SK-N-SH (cell line): ENCODE data around the gene PVRIG. TPM values are rescaled to one million over a fixed set of nuclear protein-coding genes. Genes with fewer than 3 reads are reported as not detected.
"Not testable (repeated sequence)": the region's sequence is repeated elsewhere in the genome, so short reads cannot be mapped to it uniquely, and the experiment has no call there.

ENCODE experiments used
- CTCF ChIA-PET: fragments of 300-600, 350-600 bp; formaldehyde crosslinking; extraction: SDS; loops from one replicate; lab custom pipeline; 2021; lab: Yijun Ruan, JAX
- POLR2A ChIA-PET: fragments of 350-600 bp; sonication (Branson Sonifier 250); formaldehyde crosslinking; extraction: SDS; loops from one replicate; lab custom pipeline; 2020; ENCODE audit warnings: antibody characterized with exemption, inconsistent platforms; lab: Yijun Ruan, JAX
- DNase-seq: peaks from one replicate; pipeline ENCODE4 v3.0.0; 2012
- H2AFZ ChIP-seq: fragments of 200-600 bp; sonication (generic); 2 replicates; pipeline ENCODE4 v1.8.1; 2016; ENCODE audit warnings: antibody characterized with exemption, mild to moderate bottlenecking, low read depth
- H3F3A ChIP-seq: fragments of 200-600 bp; sonication (generic); replicated peaks from 2 replicates; pipeline ENCODE3; 2016; ENCODE audit warnings: antibody characterized with exemption, mild to moderate bottlenecking; ENCODE audit not compliant: insufficient read depth
- H3K27ac ChIP-seq, 2 experiments: fragments of 200-500 bp in 1 of 2; fragments of 200-600 bp in 1 of 2; sonication (Bioruptor generic) in 1 of 2; sonication (generic), shearing (Covaris generic) in 1 of 2; 2 replicates each; pipeline versions ENCODE4 v1.5.1 to v1.6.1; 2014 to 2016; ENCODE audit warnings: low read depth in 2 of 2, inconsistent platforms in 1 of 2, low read length in 1 of 2, mild to moderate bottlenecking in 1 of 2, mixed read lengths in 1 of 2
- H3K27me3 ChIP-seq: fragments of 200-600 bp; sonication (generic), shearing (Covaris generic); 2 replicates; pipeline ENCODE4 v1.6.1; 2016; ENCODE audit warnings: mixed run types; ENCODE audit not compliant: insufficient read depth
- H3K36me3 ChIP-seq, 2 experiments: fragments of 200-500 bp in 1 of 2; fragments of 200-600 bp in 1 of 2; sonication (Bioruptor generic) in 1 of 2; sonication (generic) in 1 of 2; replicated peaks in 1 of 2; 2 replicates each; pipeline versions ENCODE3 to v1.5.1; 2014 to 2016; ENCODE audit warnings: low read length in 1 of 2, mild to moderate bottlenecking in 1 of 2; ENCODE audit not compliant: insufficient read depth in 2 of 2, control insufficient read depth in 1 of 2
- H3K4me1 ChIP-seq, 2 experiments: fragments of 200-500 bp in 1 of 2; fragments of 200-600 bp in 1 of 2; sonication (Bioruptor generic) in 1 of 2; sonication (generic), shearing (Covaris generic) in 1 of 2; 2 replicates each; pipeline versions ENCODE4 v1.5.1 to v1.6.1; 2014 to 2016; ENCODE audit warnings: low read depth in 1 of 2, low read length in 1 of 2, mixed run types in 1 of 2; ENCODE audit not compliant: insufficient read depth in 2 of 2, control insufficient read depth in 1 of 2
- H3K4me2 ChIP-seq: fragments of 200-600 bp; sonication (generic), shearing (Covaris generic); 2 replicates; pipeline ENCODE4 v1.6.1; 2017; ENCODE audit warnings: mixed run types
- H3K4me3 ChIP-seq, 2 experiments: fragments of 200-500 bp in 1 of 2; fragments of 200-600 bp in 1 of 2; sonication (Bioruptor generic) in 1 of 2; sonication (generic), shearing (Covaris generic) in 1 of 2; 2 replicates each; pipeline versions ENCODE4 v1.5.1 to v1.8.1; 2014 to 2016; ENCODE audit warnings: low read depth in 2 of 2, inconsistent platforms in 1 of 2, low read length in 1 of 2, mild to moderate bottlenecking in 1 of 2, mixed read lengths in 1 of 2, moderate library complexity in 1 of 2
- H3K79me2 ChIP-seq: fragments of 200-600 bp; sonication (generic); 2 replicates; pipeline ENCODE4 v1.8.1; 2017; ENCODE audit warnings: mild to moderate bottlenecking; ENCODE audit not compliant: insufficient read depth
- H3K9ac ChIP-seq: fragments of 200-600 bp; sonication (generic); 2 replicates; pipeline ENCODE4 v1.6.1; 2017; ENCODE audit warnings: mixed run types
- H3K9me2 ChIP-seq: fragments of 200-600 bp; sonication (generic); 2 replicates; pipeline ENCODE4 v1.6.1; 2017; ENCODE audit warnings: mixed run types
- H3K9me3 ChIP-seq: fragments of 200-600 bp; sonication (generic); 2 replicates; pipeline ENCODE4 v1.6.1; 2017; ENCODE audit warnings: mixed run types, mild to moderate bottlenecking, moderate library complexity
- H4K20me1 ChIP-seq: fragments of 200-600 bp; sonication (generic); 2 replicates; pipeline ENCODE4 v1.6.1; 2017; ENCODE audit warnings: mild to moderate bottlenecking, mixed run types; ENCODE audit not compliant: insufficient read depth
- CHD2 ChIP-seq: fragments of 150-350 bp; IDR thresholded peaks from 2 replicates; pipeline ENCODE4 v1.6.1; 2018; ENCODE audit warnings: low read length; ENCODE audit not compliant: partially characterized antibody
- EP300 ChIP-seq, 2 experiments: IDR thresholded peaks; 2 replicates each; pipeline versions ENCODE4 v1.4.0 to v1.6.1; 2012; ENCODE audit warnings: borderline replicate concordance in 1 of 2, low read depth in 1 of 2, low read length in 1 of 2
- EZH2phosphoT487 ChIP-seq: fragments of 200-600 bp; sonication (generic); IDR thresholded peaks from 2 replicates; pipeline ENCODE4 v1.6.1; 2017; ENCODE audit warnings: low read depth, mixed run types, mild to moderate bottlenecking, antibody characterized with exemption, moderate library complexity, borderline replicate concordance
- FOSL2 ChIP-seq: IDR thresholded peaks from 2 replicates; pipeline ENCODE4 v1.4.0; 2012; ENCODE audit warnings: low read depth, mild to moderate bottlenecking, moderate library complexity, borderline replicate concordance
- FOXJ3 ChIP-seq: sonication (generic); formaldehyde crosslinking; IDR thresholded peaks from 2 replicates; pipeline ENCODE4 v1.5.1; 2020; ENCODE audit warnings: mild to moderate bottlenecking, missing genetic modification reagents
- GABPA ChIP-seq: IDR thresholded peaks from 2 replicates; pipeline ENCODE4 v1.4.0; 2012; ENCODE audit warnings: low read depth, mild to moderate bottlenecking
- IRF3 ChIP-seq: fragments of 150-350 bp; IDR thresholded peaks from 2 replicates; pipeline ENCODE4 v1.6.1; 2016; ENCODE audit warnings: mild to moderate bottlenecking, low read depth, low read length
- JUND ChIP-seq: IDR thresholded peaks from 2 replicates; pipeline ENCODE4 v1.4.0; 2012
- NRF1 ChIP-seq: IDR thresholded peaks from 2 replicates; pipeline ENCODE4 v1.6.1; 2012; ENCODE audit warnings: low read depth, mild to moderate bottlenecking, low read length
- RAD21 ChIP-seq: IDR thresholded peaks from 2 replicates; pipeline ENCODE4 v1.6.1; 2012; ENCODE audit warnings: mild to moderate bottlenecking, low read length
- RCOR1 ChIP-seq: fragments of 150-350 bp; IDR thresholded peaks from 2 replicates; pipeline ENCODE4 v1.6.1; 2017; ENCODE audit warnings: antibody characterized with exemption, low read length
- RFX5 ChIP-seq: IDR thresholded peaks from 2 replicates; pipeline ENCODE4 v1.6.1; 2012; ENCODE audit warnings: mild to moderate bottlenecking, improper control_type of control experiment, low read length
- RXRA ChIP-seq: IDR thresholded peaks from 2 replicates; pipeline ENCODE4 v1.4.0; 2012; ENCODE audit warnings: low read depth, mild to moderate bottlenecking, borderline replicate concordance
- SIN3A ChIP-seq: IDR thresholded peaks from 2 replicates; pipeline ENCODE4 v1.6.1; 2012; ENCODE audit warnings: low read depth, mild to moderate bottlenecking, low read length, moderate library complexity, borderline replicate concordance
- TAF1 ChIP-seq: IDR thresholded peaks from 2 replicates; pipeline ENCODE4 v1.6.1; 2012; ENCODE audit warnings: low read depth, mild to moderate bottlenecking, low read length, moderate library complexity, borderline replicate concordance
- TCF12 ChIP-seq: IDR thresholded peaks from 2 replicates; pipeline ENCODE4 v1.4.0; 2012
- USF1 ChIP-seq: IDR thresholded peaks from 2 replicates; pipeline ENCODE4 v1.4.0; 2012; ENCODE audit warnings: low read depth, borderline replicate concordance
- USF2 ChIP-seq: fragments of 150-350 bp; IDR thresholded peaks from 2 replicates; pipeline ENCODE4 v1.6.1; 2017; ENCODE audit warnings: antibody characterized with exemption, low read length, low read depth, borderline replicate concordance
- ZBTB33 ChIP-seq: IDR thresholded peaks from 2 replicates; pipeline ENCODE4 v1.4.0; 2012; ENCODE audit warnings: low read depth, borderline replicate concordance
- WGBS: methylation state at CpG from one replicate; pipeline ENCODE4 v1.1.6; 2017; ENCODE audit warnings: low lambda C conversion rate; 5-methylcytosine and 5-hydroxymethylcytosine counted together
- polyA plus RNA-seq, 3 experiments: library from polyadenylated mRNA; depleted of rRNA; stranded (reverse); fragments of >200 nt; gene quantifications; 2 replicates each; pipeline ENCODE4 v1.2.3, GENCODE V29; 2012

Gene PVRIG
- polyA plus RNA-seq, 1 of the 3 experiments (the other 2 are of a cell fraction): not detected

GRCh38 chr7:100177045-100178001 is 42.4 kb upstream of the PVRIG start, which contains the start of the genes GPC2 and STAG3 (continued):
- no peak for TF ChIP-seq FOXJ3 (CRISPR knock-in tag)
- TF ChIP-seq SIN3A: peak; percentile 47; the same call in 1 of the 2 replicates
- no peak for TF ChIP-seq GABPA
- TF ChIP-seq TCF12: no peak
- TF ChIP-seq USF2: no peak
- TF ChIP-seq EP300 (IDR thresholded peaks at IDR 0.05; ENCODE audit: borderline replicate concordance in 1 of 2, low read depth in 1 of 2, low read length in 1 of 2): no peak
- no peak for TF ChIP-seq JUND
- TF ChIP-seq EZH2phosphoT487: no peak
- no peak for TF ChIP-seq RXRA
- peak; percentile 58; the same call in 1 of the 2 replicates for TF ChIP-seq RFX5
- no peak; the same call in 1 of the 2 replicates for TF ChIP-seq IRF3
- TF ChIP-seq RAD21: no peak
- TF ChIP-seq ZBTB33: peak; percentile 77; the same call in 1 of the 2 replicates
- TF ChIP-seq CHD2: peak; percentile 33
- TF ChIP-seq FOSL2: no peak
- peak; percentile 29; the same call in 1 of the 2 replicates for TF ChIP-seq NRF1
- TF ChIP-seq USF1: peak; percentile 79; the same call in 1 of the 2 replicates
- peak; percentile 92 for TF ChIP-seq TAF1
- no peak for TF ChIP-seq RCOR1

GRCh38 chr7:100180084-100180483 is 39.7 kb upstream of the PVRIG start:
- H3K9ac ChIP-seq, H3K27ac ChIP-seq, H3K9me3 ChIP-seq, H3F3A ChIP-seq, H3K9me2 ChIP-seq, H3K36me3 ChIP-seq, H3K4me2 ChIP-seq, DNase-seq, H3K27me3 ChIP-seq, H3K4me3 ChIP-seq, H2AFZ ChIP-seq, H4K20me1 ChIP-seq, POLR2A ChIA-PET: not testable (repeated sequence)
- H3K79me2 ChIP-seq: peaks cover 15% of the 10 kb centered on the region
- CTCF ChIA-PET: interaction anchor here (1.2 to 7.7 kb wide), 3 partner anchors 9 to 186 kb away, joined by 4 to 54 read pairs (median 31); no protein-coding TSS in a partner anchor
- WGBS: 98% methylated on average over 3 of the region's 3 CpGs
- peaks cover 0 to 16% of the 10 kb centered on the region in 2 experiments; a peak in 1 of 4 replicates for H3K4me1 ChIP-seq

GRCh38 chr7:100182616-100183015 is 37.1 kb upstream of the PVRIG start:
- H3K79me2 ChIP-seq, H3K9ac ChIP-seq, H3K9me2 ChIP-seq, H3K4me1 ChIP-seq, H3F3A ChIP-seq, H3K36me3 ChIP-seq, H4K20me1 ChIP-seq, H3K27ac ChIP-seq, H3K9me3 ChIP-seq, H3K4me2 ChIP-seq, H2AFZ ChIP-seq, H3K27me3 ChIP-seq, DNase-seq, H3K4me3 ChIP-seq: not testable (repeated sequence)
- POLR2A ChIA-PET: interaction anchor here (0.6 kb wide), 1 partner anchor 34 kb away, joined by 3 read pairs; the partner anchor contains the start of gene LAMTOR4
- CTCF ChIA-PET: interaction anchor here (1.2 to 1.5 kb wide), 2 partner anchors 8 to 33 kb away, joined by 4 to 6 read pairs; no protein-coding TSS in a partner anchor
- WGBS: 86% methylated on average over 6 of the region's 6 CpGs
